PC-3 (cell line): ENCODE results near the gene PBX3.

Experiments used
- EZH2 ChIP-seq: fragments of 300-600 bp; sonication (generic); IDR thresholded peaks from one replicate; pipeline ENCODE4 v1.6.1; 2017; ENCODE audit warnings: antibody characterized with exemption, mild to moderate bottlenecking, low read length; ENCODE audit not compliant: unreplicated experiment
- EZH2phosphoT487 ChIP-seq: fragments of 300-600 bp; sonication (generic); IDR thresholded peaks from 2 replicates; pipeline ENCODE4 v1.6.1; 2018; ENCODE audit warnings: mild to moderate bottlenecking, antibody characterized with exemption, low read length, borderline replicate concordance
- TF ChIP-seq, protein P1 (sequence below): fragments of 300-600 bp; sonication (generic); conservative IDR thresholded peaks from 2 replicates; pipeline ENCODE4 v1.5.1; 2017; ENCODE audit warnings: antibody characterized with exemption, low read depth, mild to moderate bottlenecking, low read length

GRCh38 chr9:125949703-125950460, 202.7 kb downstream of the PBX3 start:
- TF ChIP-seq, protein P1, sequence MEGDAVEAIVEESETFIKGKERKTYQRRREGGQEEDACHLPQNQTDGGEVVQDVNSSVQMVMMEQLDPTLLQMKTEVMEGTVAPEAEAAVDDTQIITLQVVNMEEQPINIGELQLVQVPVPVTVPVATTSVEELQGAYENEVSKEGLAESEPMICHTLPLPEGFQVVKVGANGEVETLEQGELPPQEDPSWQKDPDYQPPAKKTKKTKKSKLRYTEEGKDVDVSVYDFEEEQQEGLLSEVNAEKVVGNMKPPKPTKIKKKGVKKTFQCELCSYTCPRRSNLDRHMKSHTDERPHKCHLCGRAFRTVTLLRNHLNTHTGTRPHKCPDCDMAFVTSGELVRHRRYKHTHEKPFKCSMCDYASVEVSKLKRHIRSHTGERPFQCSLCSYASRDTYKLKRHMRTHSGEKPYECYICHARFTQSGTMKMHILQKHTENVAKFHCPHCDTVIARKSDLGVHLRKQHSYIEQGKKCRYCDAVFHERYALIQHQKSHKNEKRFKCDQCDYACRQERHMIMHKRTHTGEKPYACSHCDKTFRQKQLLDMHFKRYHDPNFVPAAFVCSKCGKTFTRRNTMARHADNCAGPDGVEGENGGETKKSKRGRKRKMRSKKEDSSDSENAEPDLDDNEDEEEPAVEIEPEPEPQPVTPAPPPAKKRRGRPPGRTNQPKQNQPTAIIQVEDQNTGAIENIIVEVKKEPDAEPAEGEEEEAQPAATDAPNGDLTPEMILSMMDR: no peak
- TF ChIP-seq EZH2phosphoT487 (no peak), EZH2 (no peak)
